ENCODE results near the gene AAGAB. TPM values are rescaled to one million over a fixed set of nuclear protein-coding genes. Genes with fewer than 3 reads are reported as not detected.

Gene AAGAB
- total RNA-seq, 1 donor from 2014 or later: 60.5 TPM

GRCh38 chr15:67152429-67152828, 102.0 kb downstream of the AAGAB start:
- Mint-ChIP-seq H3K9me3 (ENCODE audit: low read depth) (peaks cover 3% of the 10 kb centered on the region), H3K27me3 (no peaks in the 10 kb centered on the region), H3K4me1 (ENCODE audit: low read depth) (peaks cover 37% of the 10 kb centered on the region), H3K4me3 (ENCODE audit: low read depth) (no peak overlapping the region), H3K36me3 (ENCODE audit: insufficient read depth) (peaks cover 8% of the 10 kb centered on the region), H3K27ac (peak overlapping the region; percentile 41)
- no peak for DNase-seq (ENCODE audit: low spot score, unreplicated experiment)
- TF ChIP-seq, protein P1, sequence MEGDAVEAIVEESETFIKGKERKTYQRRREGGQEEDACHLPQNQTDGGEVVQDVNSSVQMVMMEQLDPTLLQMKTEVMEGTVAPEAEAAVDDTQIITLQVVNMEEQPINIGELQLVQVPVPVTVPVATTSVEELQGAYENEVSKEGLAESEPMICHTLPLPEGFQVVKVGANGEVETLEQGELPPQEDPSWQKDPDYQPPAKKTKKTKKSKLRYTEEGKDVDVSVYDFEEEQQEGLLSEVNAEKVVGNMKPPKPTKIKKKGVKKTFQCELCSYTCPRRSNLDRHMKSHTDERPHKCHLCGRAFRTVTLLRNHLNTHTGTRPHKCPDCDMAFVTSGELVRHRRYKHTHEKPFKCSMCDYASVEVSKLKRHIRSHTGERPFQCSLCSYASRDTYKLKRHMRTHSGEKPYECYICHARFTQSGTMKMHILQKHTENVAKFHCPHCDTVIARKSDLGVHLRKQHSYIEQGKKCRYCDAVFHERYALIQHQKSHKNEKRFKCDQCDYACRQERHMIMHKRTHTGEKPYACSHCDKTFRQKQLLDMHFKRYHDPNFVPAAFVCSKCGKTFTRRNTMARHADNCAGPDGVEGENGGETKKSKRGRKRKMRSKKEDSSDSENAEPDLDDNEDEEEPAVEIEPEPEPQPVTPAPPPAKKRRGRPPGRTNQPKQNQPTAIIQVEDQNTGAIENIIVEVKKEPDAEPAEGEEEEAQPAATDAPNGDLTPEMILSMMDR (IDR thresholded peaks at IDR 0.05; ENCODE audit: unreplicated experiment): no peak

Other genes with a start within 250 kb of the AAGAB start
- gene SMAD3, start 189.1 kb downstream of the AAGAB start, total RNA-seq: 49.9 and 51.3 TPM in 2 replicates
- 5.2 TPM in 2 replicates for gene IQCH, start 125 bp upstream of the AAGAB start, total RNA-seq